ENCODE results near the gene ELP5.

ELP5 gene

DNA sequence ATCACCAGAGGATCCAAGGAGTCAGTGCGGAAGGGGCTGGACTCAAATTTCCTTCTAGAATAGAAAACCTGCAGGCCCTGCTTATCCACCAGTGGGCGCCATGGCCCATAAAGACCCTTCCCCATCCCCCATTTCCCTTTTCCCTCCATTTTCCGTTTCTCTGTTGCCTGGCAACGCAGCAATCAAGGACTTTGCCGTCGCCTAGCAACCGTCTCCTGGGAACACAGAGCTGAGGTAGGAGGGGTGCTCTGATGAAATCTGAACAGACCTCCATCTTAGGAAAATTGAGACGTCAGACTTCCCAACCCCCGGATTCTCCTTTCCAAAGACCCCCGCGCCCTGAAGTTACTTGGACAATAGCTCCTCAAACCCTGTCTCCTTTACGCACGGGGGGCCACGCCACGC lies 38.1 kb upstream of the ELP5 start:
- Histone ChIP-seq H3K4me2 (ENCODE audit: low read depth, low read length, poor library complexity, severe bottlenecking) (peak overlapping the region; percentile 95), H3K27me3 (ENCODE audit: insufficient read depth, low read length, poor library complexity, severe bottlenecking) (no peaks in the 10 kb centered on the region), H2AFZ (ENCODE audit: low read length) (no peak overlapping the region), H3K4me1 (ENCODE audit: insufficient read depth, low read length, poor library complexity, severe bottlenecking) (peaks cover 43% of the 10 kb centered on the region), H3K79me2 (ENCODE audit: insufficient read depth, low read length) (peaks cover 29% of the 10 kb centered on the region), H3K4me3 (ENCODE audit: low read length, poor library complexity, severe bottlenecking) (peak overlapping the region; percentile 80), H3K9me2 (replicated peaks; ENCODE audit: low read depth, low read length) (no peaks in the 10 kb centered on the region), H4K20me1 (ENCODE audit: insufficient read depth, low read length, poor library complexity, severe bottlenecking) (peaks cover 6% of the 10 kb centered on the region), H3F3A (ENCODE audit: low read depth) (peaks cover 3% of the 10 kb centered on the region; the same call in 1 of the 2 replicates), H3K36me3 (ENCODE audit: insufficient read depth, low read length) (no peaks in the 10 kb centered on the region), H3K9ac (ENCODE audit: low read depth, low read length, poor library complexity, severe bottlenecking) (peak overlapping the region; percentile 48), H3K9me3 (ENCODE audit: insufficient read depth, low read depth, low read length) (no peaks in the 10 kb centered on the region)
- TF ChIP-seq, protein P1, sequence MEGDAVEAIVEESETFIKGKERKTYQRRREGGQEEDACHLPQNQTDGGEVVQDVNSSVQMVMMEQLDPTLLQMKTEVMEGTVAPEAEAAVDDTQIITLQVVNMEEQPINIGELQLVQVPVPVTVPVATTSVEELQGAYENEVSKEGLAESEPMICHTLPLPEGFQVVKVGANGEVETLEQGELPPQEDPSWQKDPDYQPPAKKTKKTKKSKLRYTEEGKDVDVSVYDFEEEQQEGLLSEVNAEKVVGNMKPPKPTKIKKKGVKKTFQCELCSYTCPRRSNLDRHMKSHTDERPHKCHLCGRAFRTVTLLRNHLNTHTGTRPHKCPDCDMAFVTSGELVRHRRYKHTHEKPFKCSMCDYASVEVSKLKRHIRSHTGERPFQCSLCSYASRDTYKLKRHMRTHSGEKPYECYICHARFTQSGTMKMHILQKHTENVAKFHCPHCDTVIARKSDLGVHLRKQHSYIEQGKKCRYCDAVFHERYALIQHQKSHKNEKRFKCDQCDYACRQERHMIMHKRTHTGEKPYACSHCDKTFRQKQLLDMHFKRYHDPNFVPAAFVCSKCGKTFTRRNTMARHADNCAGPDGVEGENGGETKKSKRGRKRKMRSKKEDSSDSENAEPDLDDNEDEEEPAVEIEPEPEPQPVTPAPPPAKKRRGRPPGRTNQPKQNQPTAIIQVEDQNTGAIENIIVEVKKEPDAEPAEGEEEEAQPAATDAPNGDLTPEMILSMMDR (conservative IDR thresholded peaks at IDR 0.05; ENCODE audit: low read length): peak; percentile 89
- no peak for TF ChIP-seq EZH2phosphoT487 (IDR thresholded peaks at IDR 0.05; ENCODE audit: borderline replicate concordance)

DNA sequence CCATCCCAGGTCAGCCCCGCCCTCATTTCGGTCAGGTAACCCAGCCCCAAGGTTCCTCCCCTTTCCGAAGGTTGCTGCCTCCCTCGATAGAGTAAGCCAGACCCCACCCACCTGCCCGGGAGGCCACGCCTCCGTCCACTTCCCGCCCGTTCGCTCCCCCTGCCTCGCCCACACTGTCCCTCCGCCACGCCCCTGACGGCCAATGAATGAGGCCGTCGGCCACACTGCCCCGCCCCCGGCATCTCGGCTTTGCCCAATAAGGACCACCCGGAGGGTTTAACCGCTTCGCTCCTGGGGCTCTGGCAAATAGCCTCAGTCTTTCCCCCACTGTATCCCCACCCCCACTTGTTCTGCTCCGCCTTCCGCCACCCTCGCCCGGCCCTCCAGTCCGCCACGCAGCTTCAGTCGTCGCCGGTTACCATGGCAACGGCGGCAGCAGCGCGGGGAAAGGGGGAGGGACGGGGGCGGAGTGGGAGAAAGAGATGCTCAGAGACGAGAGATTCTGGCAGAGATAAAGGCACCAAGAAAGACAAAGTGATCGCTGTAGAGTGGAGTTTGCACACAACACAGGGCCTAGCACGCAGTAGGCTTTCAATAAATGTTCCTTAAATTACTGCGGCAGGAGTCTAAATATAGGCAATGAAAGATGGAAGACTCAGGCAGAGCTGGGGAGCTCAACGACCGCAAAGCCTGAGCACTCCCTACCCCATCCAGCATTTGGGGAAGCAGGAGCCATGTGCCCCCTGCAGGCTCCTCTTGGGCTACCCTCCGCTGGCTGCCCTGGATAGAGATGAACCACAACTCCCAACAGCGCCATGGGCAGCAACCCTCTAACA lies 37.5 kb upstream of the ELP5 start:
- H3K9me3 ChIP-seq (ENCODE audit: insufficient read depth, low read depth, low read length): no peaks in the 10 kb centered on the region
- H3K4me2 ChIP-seq (ENCODE audit: low read depth, low read length, poor library complexity, severe bottlenecking): peak overlapping the region; percentile 95
- peaks cover 6% of the 10 kb centered on the region for H4K20me1 ChIP-seq (ENCODE audit: insufficient read depth, low read length, poor library complexity, severe bottlenecking)
- H3K36me3 ChIP-seq (ENCODE audit: insufficient read depth, low read length): no peaks in the 10 kb centered on the region
- no peaks in the 10 kb centered on the region for H3K27me3 ChIP-seq (ENCODE audit: insufficient read depth, low read length, poor library complexity, severe bottlenecking)
- peaks cover 29% of the 10 kb centered on the region for H3K79me2 ChIP-seq (ENCODE audit: insufficient read depth, low read length)
- H3K9ac ChIP-seq (ENCODE audit: low read depth, low read length, poor library complexity, severe bottlenecking): peak overlapping the region; percentile 64
- H3F3A ChIP-seq (ENCODE audit: low read depth): peaks cover 3% of the 10 kb centered on the region; the same call in 1 of the 2 replicates
- no peak overlapping the region; the same call in 1 of the 2 replicates for H2AFZ ChIP-seq (ENCODE audit: low read length)
- H3K4me1 ChIP-seq (ENCODE audit: insufficient read depth, low read length, poor library complexity, severe bottlenecking): peaks cover 49% of the 10 kb centered on the region
- H3K4me3 ChIP-seq (ENCODE audit: low read length, poor library complexity, severe bottlenecking): peak overlapping the region; percentile 80
- H3K9me2 ChIP-seq (replicated peaks; ENCODE audit: low read depth, low read length): no peaks in the 10 kb centered on the region
- TF ChIP-seq, protein P1 (conservative IDR thresholded peaks at IDR 0.05; ENCODE audit: low read length): peak; percentile 67
- TF ChIP-seq EZH2phosphoT487 (IDR thresholded peaks at IDR 0.05; ENCODE audit: borderline replicate concordance): no peak

DNA sequence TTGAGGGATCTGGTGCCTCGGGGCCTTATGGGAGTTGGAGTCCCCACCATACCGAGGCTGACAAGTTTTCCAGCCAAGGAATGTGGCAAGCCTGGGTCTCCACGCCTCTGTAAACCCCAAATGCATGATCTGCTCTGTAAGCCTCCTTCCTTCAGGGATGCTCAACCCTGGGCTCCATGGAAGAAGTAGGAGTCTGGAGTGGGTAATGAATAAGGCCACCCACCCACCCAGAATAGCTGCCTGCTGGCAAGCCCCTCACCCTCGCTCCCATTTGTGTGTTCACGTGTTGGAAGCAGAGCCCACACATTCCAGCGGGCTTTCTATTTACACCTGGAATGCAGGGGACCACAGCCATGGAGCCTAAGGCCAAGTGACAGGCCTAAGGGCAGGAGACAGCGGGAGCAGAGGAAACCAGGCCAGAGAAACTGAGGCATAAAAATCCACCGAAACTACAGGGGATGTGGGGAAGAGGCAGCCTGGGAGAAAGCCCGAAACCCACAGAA lies 36.8 kb upstream of the ELP5 start:
- H3K36me3 ChIP-seq (ENCODE audit: insufficient read depth, low read length): no peaks in the 10 kb centered on the region
- H3K9me3 ChIP-seq (ENCODE audit: insufficient read depth, low read depth, low read length): no peaks in the 10 kb centered on the region
- H3F3A ChIP-seq (ENCODE audit: low read depth): peaks cover 3% of the 10 kb centered on the region; the same call in 1 of the 2 replicates
- H3K4me1 ChIP-seq (ENCODE audit: insufficient read depth, low read length, poor library complexity, severe bottlenecking): peaks cover 50% of the 10 kb centered on the region
- peaks cover 31% of the 10 kb centered on the region for H3K79me2 ChIP-seq (ENCODE audit: insufficient read depth, low read length)
- no peak overlapping the region for H2AFZ ChIP-seq (ENCODE audit: low read length)
- peak overlapping the region; percentile 59 for H3K9ac ChIP-seq (ENCODE audit: low read depth, low read length, poor library complexity, severe bottlenecking)
- no peaks in the 10 kb centered on the region for H3K27me3 ChIP-seq (ENCODE audit: insufficient read depth, low read length, poor library complexity, severe bottlenecking)
- no peaks in the 10 kb centered on the region for H3K9me2 ChIP-seq (replicated peaks; ENCODE audit: low read depth, low read length)
- peaks cover 6% of the 10 kb centered on the region for H4K20me1 ChIP-seq (ENCODE audit: insufficient read depth, low read length, poor library complexity, severe bottlenecking)
- H3K4me3 ChIP-seq (ENCODE audit: low read length, poor library complexity, severe bottlenecking): peak overlapping the region; percentile 80
- H3K4me2 ChIP-seq (ENCODE audit: low read depth, low read length, poor library complexity, severe bottlenecking): peak overlapping the region; percentile 95
- TF ChIP-seq, protein P1 (conservative IDR thresholded peaks at IDR 0.05; ENCODE audit: low read length): no peak
- no peak for TF ChIP-seq EZH2phosphoT487 (IDR thresholded peaks at IDR 0.05; ENCODE audit: borderline replicate concordance)

Measured in Loucy (cell line).